ENCODE measurements around the gene SPATA17.
"Not testable (repeated sequence)": the region's sequence is repeated elsewhere in the genome, so short reads cannot be mapped to it uniquely, and the experiment has no call there.

Gene SPATA17

GRCh38 chr1:217681806-217682205 lies 50.7 kb downstream of the SPATA17 start:
- DNase-seq (ENCODE audit: low read depth): no peak

- no peak for DNase-seq (ENCODE audit: low read depth)
Observed at GRCh38 chr1:217687511-217687910, 56.4 kb downstream of the SPATA17 start.

DNA sequence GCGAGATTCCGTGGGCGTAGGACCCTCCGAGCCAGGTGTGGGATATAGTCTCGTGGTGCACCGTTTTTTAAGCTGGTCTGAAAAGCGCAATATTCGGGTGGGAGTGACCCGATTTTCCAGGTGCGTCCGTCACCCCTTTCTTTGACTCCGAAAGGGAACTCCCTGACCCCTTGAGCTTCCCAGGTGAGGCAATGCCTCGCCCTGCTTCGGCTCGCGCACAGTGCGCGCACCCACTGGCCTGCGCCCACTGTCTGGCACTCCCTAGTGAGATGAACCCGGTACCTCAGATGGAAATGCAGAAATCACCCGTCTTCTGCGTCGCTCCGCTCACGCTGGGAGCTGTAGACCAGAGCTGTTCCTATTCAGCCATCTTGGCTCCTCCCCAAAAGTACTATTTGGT lies 65.0 kb downstream of the SPATA17 start:
- DNase-seq (ENCODE audit: low read depth): not testable (repeated sequence)

DNA sequence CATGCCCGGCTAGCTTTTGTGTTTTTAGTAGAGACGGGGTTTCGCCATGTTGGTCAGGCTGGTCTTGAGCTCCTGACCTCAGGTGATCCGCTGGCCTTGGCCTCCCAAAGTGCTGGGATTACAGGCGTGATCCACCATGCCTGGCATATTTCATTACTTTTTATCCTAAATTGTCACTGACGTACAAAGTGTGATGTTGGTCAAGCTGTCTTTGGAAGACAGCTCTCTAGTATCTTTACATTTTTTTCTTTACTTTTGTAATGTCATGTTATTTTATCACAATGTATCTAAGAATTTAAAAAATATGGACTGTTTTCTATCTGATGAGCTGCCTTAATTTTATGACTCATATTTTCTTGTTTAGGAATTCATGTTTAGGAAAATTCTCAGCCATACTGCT lies 72.2 kb downstream of the SPATA17 start:
- no peak for DNase-seq (ENCODE audit: low read depth)

- no peak for DNase-seq (ENCODE audit: low read depth)
Observed at GRCh38 chr1:217712925-217713597, 81.9 kb downstream of the SPATA17 start.

- no peak for DNase-seq (ENCODE audit: low read depth)
Observed at GRCh38 chr1:217715681-217716080, 84.5 kb downstream of the SPATA17 start.

DNA sequence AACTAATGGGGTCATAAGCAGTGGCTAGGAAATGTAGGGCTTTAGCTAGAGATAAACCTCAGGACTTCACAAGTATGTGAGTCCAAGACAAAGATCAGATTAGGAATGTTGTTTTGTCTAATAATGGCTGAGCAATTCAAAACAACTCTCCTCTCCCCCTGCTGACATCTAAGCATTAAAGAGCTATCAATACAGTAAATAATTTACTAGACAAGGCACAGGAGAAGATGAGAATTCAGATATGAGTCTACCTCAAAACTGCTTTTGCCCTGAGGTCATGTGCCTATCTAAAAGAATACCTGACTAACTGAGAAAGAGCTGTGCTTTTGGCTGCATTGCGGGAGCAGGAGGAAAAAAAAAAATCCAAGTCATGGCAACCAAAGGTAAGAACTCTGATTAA lies 86.8 kb downstream of the SPATA17 start:
- DNase-seq (ENCODE audit: low read depth): no peak

- DNase-seq (ENCODE audit: low read depth): no peak
Observed at GRCh38 chr1:217718873-217719272, 87.7 kb downstream of the SPATA17 start.

DNA sequence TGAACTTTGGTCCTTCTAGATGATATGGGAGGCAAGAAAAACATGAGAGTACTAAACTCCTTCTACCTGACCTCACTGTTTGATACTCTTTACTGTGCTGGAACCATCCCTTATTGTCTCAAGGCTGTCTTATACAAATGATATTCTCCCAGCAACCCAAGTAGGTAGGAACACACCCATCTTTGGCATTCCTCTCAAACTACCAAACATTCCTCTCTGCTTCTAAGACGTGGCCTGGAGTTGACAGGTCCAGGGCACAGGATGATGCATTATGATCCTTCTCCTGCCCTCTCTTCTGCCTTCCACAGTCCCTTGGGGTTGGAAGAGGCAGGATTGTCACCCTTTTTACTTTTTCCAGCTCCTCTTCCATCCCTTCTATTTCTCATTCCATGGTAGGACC lies 90.5 kb downstream of the SPATA17 start:
- no peak for DNase-seq (ENCODE audit: low read depth)

GRCh38 chr1:217734973-217735372 lies 103.8 kb downstream of the SPATA17 start:
- DNase-seq (ENCODE audit: low read depth): no peak

DNA sequence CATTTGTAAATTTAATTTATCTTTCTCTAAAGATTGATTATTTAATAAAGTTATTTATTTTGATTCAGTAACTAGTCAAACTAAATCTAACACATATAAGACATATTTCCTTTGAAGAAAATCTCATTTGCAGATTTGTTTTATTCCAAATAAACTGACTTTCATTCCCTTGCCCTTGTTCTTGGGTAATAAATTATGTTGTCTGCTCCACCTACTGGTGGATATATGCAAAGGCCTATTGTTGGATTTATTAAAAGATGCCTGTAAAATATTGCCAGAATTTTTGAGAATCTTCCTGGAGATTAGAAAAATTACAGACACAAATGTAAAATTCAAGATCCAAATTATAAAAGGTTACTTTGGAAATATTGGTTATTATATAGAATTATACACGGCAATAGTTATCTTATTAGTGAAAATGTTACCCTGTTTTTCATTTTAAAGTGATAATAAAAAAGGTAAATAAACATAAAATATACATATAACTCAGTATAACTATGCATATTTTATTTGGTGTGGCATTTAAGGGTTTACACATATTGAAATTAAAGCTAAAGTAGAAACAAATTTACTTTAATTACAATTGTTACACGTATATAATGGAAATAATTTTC lies 116.1 kb downstream of the SPATA17 start:
- DNase-seq (ENCODE audit: low read depth): no peak

DNA sequence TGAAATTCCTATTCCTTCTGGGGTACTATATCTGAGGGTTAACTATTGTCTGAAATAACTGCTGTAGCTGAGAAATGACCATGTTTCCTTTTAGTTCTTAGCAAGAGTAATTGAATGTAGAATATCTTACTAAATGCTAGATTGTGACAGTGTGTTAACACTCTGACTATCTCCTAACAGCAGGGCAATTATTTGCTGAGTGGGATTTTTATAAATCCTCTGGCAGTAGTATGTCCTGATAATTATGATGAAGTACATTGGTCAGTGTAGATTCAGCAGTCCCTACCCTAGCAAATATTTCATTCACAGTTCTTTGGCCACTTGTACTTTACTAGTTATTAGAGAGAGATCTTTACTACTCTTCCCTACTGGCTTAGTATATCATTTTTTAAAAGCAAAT lies 138.6 kb downstream of the SPATA17 start:
- no peak for DNase-seq (ENCODE audit: low read depth)

GRCh38 chr1:217770918-217771317 lies 139.8 kb downstream of the SPATA17 start:
- no peak for DNase-seq (ENCODE audit: low read depth)

DNA sequence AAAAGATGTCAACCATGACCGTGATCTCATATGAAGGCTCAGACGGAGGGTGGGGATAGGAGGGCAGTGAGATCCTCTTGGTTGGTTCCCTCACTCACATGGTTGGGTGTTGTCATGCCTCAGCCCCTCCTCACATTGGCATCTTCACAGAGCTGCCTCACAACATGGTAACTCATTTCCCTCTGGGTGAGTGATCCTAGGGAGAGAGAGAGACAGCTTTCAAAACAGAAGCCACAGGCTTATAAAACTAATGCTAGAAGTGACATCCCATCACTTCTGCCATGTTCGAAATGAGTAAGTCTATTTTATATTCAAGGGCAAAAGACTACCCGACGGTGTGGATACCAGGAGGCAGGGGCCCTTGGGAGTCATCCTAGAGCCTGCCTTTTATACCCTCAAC lies 145.5 kb downstream of the SPATA17 start:
- no peak for DNase-seq (ENCODE audit: low read depth)

GRCh38 chr1:217781056-217781455 lies 149.9 kb downstream of the SPATA17 start:
- DNase-seq (ENCODE audit: low read depth): no peak

- DNase-seq (ENCODE audit: low read depth): no peak
Observed at GRCh38 chr1:217791091-217791490, 159.9 kb downstream of the SPATA17 start.

GRCh38 chr1:217805792-217806191 lies 174.6 kb downstream of the SPATA17 start:
- no peak for DNase-seq (ENCODE audit: low read depth)

DNA sequence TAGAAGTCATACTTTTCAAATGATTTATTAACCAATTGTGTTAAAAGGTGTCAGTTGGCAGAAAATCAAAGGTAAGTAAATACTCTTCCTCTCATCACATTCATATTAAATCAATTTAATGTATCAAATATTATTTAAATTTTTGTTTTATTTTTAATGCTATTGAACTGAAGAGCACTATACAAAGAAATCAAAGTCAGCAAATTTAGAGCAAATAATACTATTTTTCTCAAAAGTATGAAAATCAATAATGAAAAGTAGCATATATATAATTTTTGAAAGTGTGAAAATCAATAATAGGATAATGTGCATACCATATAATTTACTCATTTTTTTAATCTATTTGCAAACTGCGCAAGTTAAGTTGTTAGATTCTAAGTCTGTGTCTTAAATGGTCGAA lies 181.0 kb downstream of the SPATA17 start:
- DNase-seq (ENCODE audit: low read depth): no peak

DNA sequence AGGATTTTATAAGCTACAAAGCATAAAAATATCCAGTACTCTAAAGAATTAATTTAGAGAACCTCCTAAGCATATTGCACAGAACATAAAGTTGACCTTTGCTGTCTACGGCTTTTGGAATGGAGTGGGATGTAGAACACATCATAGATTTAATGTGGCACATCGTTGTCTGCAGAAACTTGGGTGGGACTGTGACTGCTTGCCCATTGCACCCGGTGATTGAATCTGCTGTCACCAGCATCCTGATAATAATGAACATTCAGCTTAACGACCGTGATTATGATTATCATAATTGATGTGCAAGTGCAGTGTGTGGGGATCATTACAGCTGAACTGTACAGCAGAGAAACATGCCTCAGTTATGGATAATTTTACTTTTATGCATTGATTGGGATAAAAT lies 181.9 kb downstream of the SPATA17 start:
- DNase-seq (ENCODE audit: low read depth): no peak

DNA sequence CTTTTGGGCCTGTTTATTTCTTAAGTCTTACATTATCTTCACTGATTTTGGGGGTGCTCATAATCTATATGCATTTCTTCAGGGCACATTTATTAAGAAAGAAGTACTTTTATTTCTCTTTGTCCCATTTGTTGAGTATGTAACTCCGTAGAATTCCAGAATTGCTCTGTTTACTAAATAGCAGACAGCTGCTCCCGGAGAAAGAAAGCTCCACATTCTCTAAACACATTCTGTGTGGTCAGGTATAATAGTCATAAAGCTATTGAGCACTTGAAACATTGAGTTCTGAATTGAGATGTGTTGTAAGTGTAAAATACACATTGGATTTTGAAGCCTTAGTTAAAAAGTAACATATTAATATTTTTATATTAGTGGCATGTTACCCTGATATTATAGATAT lies 206.5 kb downstream of the SPATA17 start:
- DNase-seq (ENCODE audit: low read depth): no peak

GRCh38 chr1:217839161-217839560 lies 208.0 kb downstream of the SPATA17 start:
- DNase-seq (ENCODE audit: low read depth): no peak

DNA sequence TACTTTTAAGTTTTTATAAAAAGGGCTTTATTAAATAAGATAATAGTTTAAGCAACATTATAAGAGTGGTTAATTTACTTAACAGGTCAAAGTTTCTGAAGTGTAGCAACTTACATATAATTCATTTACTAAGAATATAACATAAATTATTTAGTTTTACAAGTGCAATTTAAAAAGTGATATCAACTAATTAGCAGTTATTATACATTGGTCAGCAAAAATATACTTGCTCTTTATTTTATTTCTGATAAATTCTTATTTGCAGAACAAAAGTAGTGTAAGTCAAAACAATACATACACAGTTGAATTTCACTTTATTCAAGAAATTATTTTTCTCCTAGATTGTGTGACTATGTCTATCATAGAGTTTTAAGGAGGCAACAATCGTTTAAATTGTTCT lies 215.6 kb downstream of the SPATA17 start:
- no peak for DNase-seq (ENCODE audit: low read depth)

DNA sequence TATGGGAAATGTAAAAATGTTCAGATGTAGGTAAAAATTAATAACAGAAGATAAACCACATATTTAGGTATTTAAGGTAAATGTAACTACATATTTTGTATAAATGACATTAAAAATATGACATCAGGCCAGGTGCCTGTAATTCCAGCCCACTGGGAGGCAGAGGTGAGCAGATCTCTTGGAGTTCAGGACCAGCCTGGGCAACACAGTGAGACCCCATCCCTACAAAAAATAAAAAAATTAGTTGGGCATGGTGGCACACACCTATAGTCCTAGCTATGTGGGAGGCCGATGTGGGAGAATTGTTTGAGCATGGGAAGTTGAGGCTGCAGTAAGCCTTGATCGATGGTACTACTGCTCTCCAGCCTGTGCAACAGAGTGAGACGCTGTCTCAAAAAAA lies 216.5 kb downstream of the SPATA17 start:
- DNase-seq (ENCODE audit: low read depth): no peak

Measured in T follicular helper cell (primary cell).